GM10266 (cell line): ENCODE results near the gene LHX5.

Experiments used
- DNase-seq: peaks from one replicate; pipeline ENCODE4 v3.0.0; 2012; ENCODE audit errors: extremely low spot score
- TF ChIP-seq, protein P1 (sequence below): IDR thresholded peaks from 2 replicates; pipeline ENCODE4 v1.5.1; 2012; ENCODE audit warnings: mild to moderate bottlenecking, low read depth; ENCODE audit not compliant: control insufficient read depth, insufficient read depth; ENCODE audit errors: missing control alignments

The LHX5 gene

GRCh38 chr12:113439301-113439597 is 32.4 kb downstream of the LHX5 start:
- TF ChIP-seq, protein P1, sequence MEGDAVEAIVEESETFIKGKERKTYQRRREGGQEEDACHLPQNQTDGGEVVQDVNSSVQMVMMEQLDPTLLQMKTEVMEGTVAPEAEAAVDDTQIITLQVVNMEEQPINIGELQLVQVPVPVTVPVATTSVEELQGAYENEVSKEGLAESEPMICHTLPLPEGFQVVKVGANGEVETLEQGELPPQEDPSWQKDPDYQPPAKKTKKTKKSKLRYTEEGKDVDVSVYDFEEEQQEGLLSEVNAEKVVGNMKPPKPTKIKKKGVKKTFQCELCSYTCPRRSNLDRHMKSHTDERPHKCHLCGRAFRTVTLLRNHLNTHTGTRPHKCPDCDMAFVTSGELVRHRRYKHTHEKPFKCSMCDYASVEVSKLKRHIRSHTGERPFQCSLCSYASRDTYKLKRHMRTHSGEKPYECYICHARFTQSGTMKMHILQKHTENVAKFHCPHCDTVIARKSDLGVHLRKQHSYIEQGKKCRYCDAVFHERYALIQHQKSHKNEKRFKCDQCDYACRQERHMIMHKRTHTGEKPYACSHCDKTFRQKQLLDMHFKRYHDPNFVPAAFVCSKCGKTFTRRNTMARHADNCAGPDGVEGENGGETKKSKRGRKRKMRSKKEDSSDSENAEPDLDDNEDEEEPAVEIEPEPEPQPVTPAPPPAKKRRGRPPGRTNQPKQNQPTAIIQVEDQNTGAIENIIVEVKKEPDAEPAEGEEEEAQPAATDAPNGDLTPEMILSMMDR: no peak
- no peak for DNase-seq

DNA sequence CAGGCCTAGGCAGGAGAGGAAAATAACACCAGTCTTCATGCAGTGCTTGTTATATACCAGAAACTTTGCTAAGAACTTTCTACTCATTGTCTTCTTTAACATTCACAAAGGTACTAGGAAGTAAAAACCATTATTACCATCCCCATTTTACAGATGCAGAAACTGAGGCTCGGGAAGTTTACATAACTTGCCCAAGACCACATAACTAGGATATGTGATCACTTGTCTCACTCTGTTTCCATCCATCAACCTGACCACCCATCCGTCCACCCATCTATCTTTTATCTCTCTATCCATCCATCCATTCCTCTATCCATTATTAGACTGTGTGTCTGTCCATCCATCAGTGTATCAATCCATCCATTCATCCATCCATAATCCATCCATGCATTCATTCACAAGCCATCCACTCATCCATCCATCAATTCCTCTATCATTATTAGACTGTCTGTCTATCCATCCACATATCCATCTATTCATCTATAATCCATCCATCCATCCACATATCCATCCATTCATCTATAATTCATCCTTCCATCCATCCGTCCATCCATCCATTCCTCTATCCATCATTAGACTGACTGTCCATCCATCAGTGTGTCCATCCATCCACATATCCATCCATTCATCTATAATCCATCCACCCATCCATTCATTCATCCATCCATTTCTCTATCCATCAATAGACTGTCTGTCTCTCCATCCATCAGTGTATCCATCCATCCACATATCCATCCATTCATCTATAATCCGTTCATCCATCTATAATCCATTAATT is 33.0 kb downstream of the LHX5 start:
- no peak for DNase-seq
- TF ChIP-seq, protein P1: no peak

DNA sequence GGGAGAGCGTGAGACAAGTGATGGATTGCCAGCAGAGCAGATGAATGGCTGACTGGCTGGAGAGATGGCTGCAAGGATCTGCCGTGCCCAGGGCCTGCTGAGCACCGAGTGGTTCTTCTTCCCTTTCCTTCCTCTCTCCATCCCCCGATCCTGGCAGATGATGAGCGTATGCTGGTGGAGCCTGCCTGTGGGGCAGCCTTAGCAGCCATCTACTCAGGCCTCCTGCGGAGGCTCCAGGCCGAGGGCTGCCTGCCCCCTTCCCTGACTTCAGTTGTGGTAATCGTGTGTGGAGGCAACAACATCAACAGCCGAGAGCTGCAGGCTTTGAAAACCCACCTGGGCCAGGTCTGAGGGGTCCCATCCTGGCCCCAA is 34.0 kb downstream of the LHX5 start:
- DNase-seq: no peak
- TF ChIP-seq, protein P1: no peak

- no peak for DNase-seq
- TF ChIP-seq, protein P1: no peak
These were observed 34.5 kb downstream of the LHX5 start for GRCh38 chr12:113436993-113437728.

GRCh38 chr12:113436586-113436985 is 35.1 kb downstream of the LHX5 start:
- no peak for DNase-seq
- TF ChIP-seq, protein P1: no peak

- DNase-seq: no peak
- TF ChIP-seq, protein P1: no peak
These were observed 36.3 kb downstream of the LHX5 start for GRCh38 chr12:113435367-113435766.

DNA sequence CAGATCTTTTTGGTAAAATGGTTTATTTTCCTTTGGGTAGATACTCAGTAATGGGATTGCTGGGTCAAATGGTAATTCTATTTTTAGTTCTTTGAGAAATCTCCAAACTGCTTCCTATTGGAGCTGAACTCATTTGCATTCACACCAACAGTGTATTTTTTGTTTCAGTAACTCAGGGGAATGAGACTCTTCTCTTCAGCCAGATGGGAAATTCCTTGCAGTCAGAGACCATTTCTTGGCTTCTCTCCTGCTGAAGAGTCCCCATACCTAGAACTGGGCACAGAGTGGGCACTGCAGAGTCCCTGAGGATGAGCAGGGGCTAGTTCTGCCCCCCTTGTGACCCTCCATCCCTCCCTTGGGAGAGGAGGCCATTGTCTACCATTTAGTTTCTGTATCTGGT is 38.7 kb downstream of the LHX5 start:
- no peak for DNase-seq
- TF ChIP-seq, protein P1: no peak
